A673 (cell line): ENCODE measurements around the gene DHODH. TPM values are rescaled to one million over a fixed set of nuclear protein-coding genes. Genes with fewer than 3 reads are reported as not detected.
"Not testable (repeated sequence)": the region's sequence is repeated elsewhere in the genome, so short reads cannot be mapped to it uniquely, and the experiment has no call there.

ENCODE experiments used
- BruUV-seq: library from RNA; stranded (reverse); fragments of 400-500 nt; replicated peaks from 2 replicates; lab custom pipeline; 2021; lab: Mats Ljungman, UMichigan
- CTCF ChIA-PET: fragments of 300-600 bp; sonication (Branson Sonifier 250); formaldehyde crosslinking; loops from one replicate; lab custom pipeline; 2022; ENCODE audit warnings: antibody characterized with exemption; lab: Charles Lee
- POLR2A ChIA-PET: fragments of 300-600 bp; sonication (Branson Sonifier 250); formaldehyde crosslinking; loops from one replicate; lab custom pipeline; 2022; ENCODE audit warnings: antibody characterized with exemption; ENCODE audit not compliant: low non-redundant PET; lab: Charles Lee
- DNase-seq: peaks from one replicate; pipeline ENCODE4 v3.0.0-alpha.2; 2015; ENCODE audit warnings: low spot score
- H3K27ac ChIP-seq: fragments of 200-600 bp; sonication (generic); 2 replicates; pipeline ENCODE4 v1.5.1; 2016; ENCODE audit warnings: mixed run types, low read depth, mild to moderate bottlenecking, mixed read lengths, antibody characterized with exemption, low read length; ENCODE audit not compliant: poor library complexity, severe bottlenecking
- H3K27me3 ChIP-seq: fragments of 200-600 bp; sonication (generic); replicated peaks from 2 replicates; pipeline ENCODE4 v1.6.1; 2017; ENCODE audit warnings: mixed run types, low read depth, mild to moderate bottlenecking, mixed read lengths, antibody characterized with exemption, low read length; ENCODE audit not compliant: insufficient read depth, poor library complexity
- H3K36me3 ChIP-seq: fragments of 200-600 bp; sonication (generic); 2 replicates; pipeline ENCODE4 v1.6.1; 2016; ENCODE audit warnings: mixed run types, mild to moderate bottlenecking, mixed read lengths, antibody characterized with exemption, low read length; ENCODE audit not compliant: insufficient read depth, poor library complexity, severe bottlenecking
- H3K4me1 ChIP-seq: fragments of 200-600 bp; sonication (generic); 2 replicates; pipeline ENCODE4 v1.6.1; 2017; ENCODE audit warnings: mixed run types, mild to moderate bottlenecking, mixed read lengths, antibody characterized with exemption, low read length; ENCODE audit not compliant: insufficient read depth, poor library complexity, severe bottlenecking
- H3K4me3 ChIP-seq: fragments of 200-600 bp; sonication (generic); 2 replicates; pipeline ENCODE4 v1.5.1; 2016; ENCODE audit warnings: low read depth, mixed run types, mild to moderate bottlenecking, mixed read lengths, low read length; ENCODE audit not compliant: poor library complexity, severe bottlenecking
- H3K9me3 ChIP-seq: fragments of 200-600 bp; sonication (generic); 2 replicates; pipeline ENCODE4 v1.6.1; 2016; ENCODE audit warnings: mixed run types, low read depth, mild to moderate bottlenecking, mixed read lengths, antibody characterized with exemption, low read length; ENCODE audit not compliant: poor library complexity, severe bottlenecking
- EZH2 ChIP-seq: fragments of 200-600 bp; sonication (generic); IDR thresholded peaks from 2 replicates; pipeline ENCODE4 v1.6.1; 2017; ENCODE audit warnings: borderline replicate concordance, low read depth, mild to moderate bottlenecking, mixed read lengths, antibody characterized with exemption, low read length; ENCODE audit not compliant: poor library complexity, severe bottlenecking
- intact Hi-C: fragments of 100-400 bp; cut with micrococcal nuclease; formaldehyde crosslinking; loops from one replicate; pipeline ENCODE4 v1.10.0; 2022; ENCODE audit not compliant: unreplicated experiment
- total RNA-seq: library from RNA; stranded (reverse); gene quantifications from 2 replicates; pipeline ENCODE4 v1.2.3, GENCODE V29; 2021
- TF ChIP-seq, protein P1 (sequence below): fragments of 300-800, 200-600 bp; sonication (generic); conservative IDR thresholded peaks from 2 replicates; pipeline ENCODE4 v1.5.1; 2017; ENCODE audit warnings: low read depth, mild to moderate bottlenecking, antibody characterized with exemption, low read length, moderate library complexity, mixed read lengths

DHODH gene
- total RNA-seq, 1 experiment from 2014 or later, result 12.8 TPM

DNA sequence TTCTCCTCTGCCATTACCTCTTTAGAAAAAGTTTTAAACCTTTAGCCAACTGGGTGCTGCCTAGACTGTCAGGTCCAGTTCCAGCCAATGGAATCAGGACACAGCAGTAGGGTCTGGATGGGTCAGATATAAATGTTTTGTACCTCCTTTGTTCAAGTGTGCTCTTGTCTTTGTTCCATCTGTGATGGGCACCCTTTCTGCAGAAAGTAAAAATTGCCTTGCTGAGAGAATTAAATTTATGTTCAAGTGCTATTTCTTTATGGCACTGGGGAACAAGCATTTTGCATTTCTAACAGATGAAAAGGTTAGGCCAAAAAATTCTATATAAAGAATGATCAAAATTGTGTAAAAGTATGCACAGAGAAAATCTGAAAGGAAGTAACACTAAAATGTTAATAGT lies 40.6 kb downstream of the DHODH start:
- TF ChIP-seq, protein P1, sequence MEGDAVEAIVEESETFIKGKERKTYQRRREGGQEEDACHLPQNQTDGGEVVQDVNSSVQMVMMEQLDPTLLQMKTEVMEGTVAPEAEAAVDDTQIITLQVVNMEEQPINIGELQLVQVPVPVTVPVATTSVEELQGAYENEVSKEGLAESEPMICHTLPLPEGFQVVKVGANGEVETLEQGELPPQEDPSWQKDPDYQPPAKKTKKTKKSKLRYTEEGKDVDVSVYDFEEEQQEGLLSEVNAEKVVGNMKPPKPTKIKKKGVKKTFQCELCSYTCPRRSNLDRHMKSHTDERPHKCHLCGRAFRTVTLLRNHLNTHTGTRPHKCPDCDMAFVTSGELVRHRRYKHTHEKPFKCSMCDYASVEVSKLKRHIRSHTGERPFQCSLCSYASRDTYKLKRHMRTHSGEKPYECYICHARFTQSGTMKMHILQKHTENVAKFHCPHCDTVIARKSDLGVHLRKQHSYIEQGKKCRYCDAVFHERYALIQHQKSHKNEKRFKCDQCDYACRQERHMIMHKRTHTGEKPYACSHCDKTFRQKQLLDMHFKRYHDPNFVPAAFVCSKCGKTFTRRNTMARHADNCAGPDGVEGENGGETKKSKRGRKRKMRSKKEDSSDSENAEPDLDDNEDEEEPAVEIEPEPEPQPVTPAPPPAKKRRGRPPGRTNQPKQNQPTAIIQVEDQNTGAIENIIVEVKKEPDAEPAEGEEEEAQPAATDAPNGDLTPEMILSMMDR, result no peak
- TF ChIP-seq EZH2, result no peak
- CTCF ChIA-PET, result no interaction called here
- DNase-seq, result no peak
- Histone ChIP-seq H3K4me1 (no peaks in the 10 kb centered on the region), H3K27ac (no peak overlapping the region), H3K9me3 (no peaks in the 10 kb centered on the region), H3K36me3 (no peaks in the 10 kb centered on the region), H3K27me3 (no peaks in the 10 kb centered on the region), H3K4me3 (no peak overlapping the region)
- POLR2A ChIA-PET, result no interaction called here
- no TSS peak for BruUV-seq
- intact Hi-C loops, result no loop called here

DNA sequence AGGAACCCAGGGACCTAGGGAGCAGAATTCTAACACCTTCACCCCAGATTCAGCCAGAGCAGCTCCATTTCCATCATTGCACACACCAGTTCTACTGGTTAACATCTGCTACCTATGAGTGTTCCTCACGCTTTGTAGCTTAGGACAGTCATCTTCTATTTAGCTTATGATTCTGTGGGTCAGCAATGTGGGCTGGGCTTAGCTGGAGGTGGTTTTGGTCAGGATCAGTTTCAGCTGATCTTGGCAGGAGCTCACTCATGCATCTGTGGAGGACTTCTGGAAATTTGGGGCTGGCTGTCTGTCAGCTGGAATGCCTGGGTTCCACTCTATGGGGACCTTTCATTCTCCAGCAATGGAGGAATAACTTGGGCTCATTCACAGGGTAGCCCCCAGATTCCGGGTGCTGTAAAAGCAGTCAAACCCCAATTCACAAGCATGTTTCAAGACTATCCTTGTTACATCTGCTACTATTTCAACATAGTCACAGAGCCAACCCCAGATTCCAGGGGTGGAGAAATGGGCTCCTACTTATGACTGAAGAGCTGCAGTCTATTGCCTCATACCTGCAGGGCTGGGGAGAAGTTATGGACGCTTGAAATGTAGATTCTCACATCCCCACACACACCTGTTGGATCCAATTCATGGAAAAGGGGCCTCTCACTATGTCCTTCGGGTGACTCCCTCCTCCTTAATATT lies 42.4 kb downstream of the DHODH start:
- Histone ChIP-seq H3K27me3 (no peaks in the 10 kb centered on the region), H3K36me3 (no peaks in the 10 kb centered on the region), H3K27ac (no peak overlapping the region), H3K9me3 (no peaks in the 10 kb centered on the region), H3K4me1 (no peaks in the 10 kb centered on the region), H3K4me3 (no peak overlapping the region)
- TF ChIP-seq EZH2, result no peak
- TF ChIP-seq, protein P1, result no peak
- BruUV-seq, result no TSS peak
- POLR2A ChIA-PET, result no interaction called here
- CTCF ChIA-PET, result no interaction called here
- intact Hi-C loops, result no loop called here
- no peak for DNase-seq

DNA sequence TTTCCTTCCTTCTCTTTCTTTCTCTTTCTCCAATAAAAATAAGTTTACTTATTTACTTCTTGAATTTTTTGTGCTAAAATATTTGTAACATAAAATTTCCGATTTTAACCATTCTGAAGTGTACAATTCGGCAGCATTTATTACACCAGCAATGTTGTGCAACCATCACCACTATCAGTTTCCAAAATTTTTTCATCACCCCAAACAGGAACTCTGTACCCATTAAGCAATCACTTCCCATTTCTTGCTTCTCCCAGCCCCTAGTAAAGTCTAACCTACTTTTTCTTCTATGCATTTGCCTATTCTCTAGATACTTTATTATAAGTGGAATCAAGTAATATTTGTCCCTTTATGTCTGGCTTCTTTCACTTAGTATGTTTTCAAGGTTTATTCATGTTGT lies 43.3 kb downstream of the DHODH start:
- CTCF ChIA-PET, result no interaction called here

DNA sequence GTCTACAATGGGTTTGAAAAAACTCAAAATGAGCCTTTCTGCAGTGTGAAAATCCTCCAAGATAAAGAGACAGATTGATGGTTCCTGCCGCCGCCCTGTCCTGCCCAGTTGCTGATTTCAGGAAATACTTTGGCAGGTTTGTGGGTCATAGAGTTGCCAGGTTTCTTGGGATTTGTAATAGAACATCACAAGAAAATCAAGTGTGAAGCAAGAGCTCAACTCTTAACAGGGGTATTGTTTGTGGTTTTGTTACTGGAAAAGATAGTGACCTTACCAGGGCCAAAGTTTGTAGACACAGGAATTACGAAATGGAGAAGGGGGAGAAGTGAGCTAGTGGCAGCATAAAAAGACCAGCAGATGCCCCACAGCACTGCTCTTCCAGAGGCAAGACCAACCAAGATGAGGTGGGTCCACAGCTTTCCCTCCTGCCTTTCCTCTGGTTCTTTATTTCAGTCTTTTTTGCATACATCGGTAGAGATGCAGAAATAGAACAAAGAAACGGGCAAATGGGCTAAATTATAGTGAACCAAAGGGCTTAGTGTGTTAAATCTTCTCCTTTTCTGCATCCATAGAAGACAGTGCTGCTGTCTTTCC lies 45.8 kb downstream of the DHODH start, which contains the start of gene HP:
HP (plus strand) TSS at position 252 of the 594 bp plus-strand sequence; CDS start at position 400, 148 bp downstream.
- H3K4me3 ChIP-seq, H3K27ac ChIP-seq, H3K27me3 ChIP-seq, POLR2A ChIA-PET, DNase-seq, intact Hi-C loops, H3K4me1 ChIP-seq, H3K36me3 ChIP-seq, CTCF ChIA-PET, H3K9me3 ChIP-seq, BruUV-seq: not testable (repeated sequence)

More for the DNA sequence above, 43.3 kb downstream of the DHODH start:
- no peaks in the 10 kb centered on the region for H3K9me3 ChIP-seq
- no peak overlapping the region for H3K4me3 ChIP-seq
- H3K27ac ChIP-seq, result no peak overlapping the region
- H3K36me3 ChIP-seq, result no peaks in the 10 kb centered on the region
- no peaks in the 10 kb centered on the region for H3K4me1 ChIP-seq
- TF ChIP-seq, protein P1, result no peak
- TF ChIP-seq EZH2, result no peak
- no peaks in the 10 kb centered on the region for H3K27me3 ChIP-seq
- BruUV-seq, result no TSS peak
- no peak for DNase-seq
- POLR2A ChIA-PET, result no interaction called here
- intact Hi-C loops, result no loop called here
